GM19043 (cell line): ENCODE data around the gene DHRS9.

ENCODE experiments used
- ATAC-seq: cut with Tn5 transposase; IDR thresholded peaks from one replicate; pipeline ENCODE4 v1.9.1; 2021; ENCODE audit warnings: low read depth; ENCODE audit not compliant: unreplicated experiment

DHRS9 gene

DNA sequence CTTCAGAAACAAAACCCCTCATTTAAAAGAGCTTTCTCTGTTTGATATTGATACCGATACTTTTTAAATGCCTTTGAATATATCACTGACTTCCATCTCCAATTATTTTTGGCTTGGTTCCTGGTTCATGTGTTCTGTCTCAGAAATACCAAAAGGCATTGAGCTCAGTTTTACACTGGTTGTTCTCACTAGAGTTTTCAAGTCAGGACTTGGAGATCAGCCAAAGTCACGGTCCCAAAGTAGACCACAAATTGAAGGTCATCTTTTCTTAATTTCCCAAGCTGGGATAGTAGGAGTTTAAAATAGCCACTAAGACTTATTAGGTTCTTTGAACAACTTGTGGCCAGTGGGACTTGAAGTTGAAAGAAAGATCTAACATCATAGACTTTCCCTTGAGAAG lies 24.2 kb downstream of the DHRS9 start:
- ATAC-seq, result no peak

DNA sequence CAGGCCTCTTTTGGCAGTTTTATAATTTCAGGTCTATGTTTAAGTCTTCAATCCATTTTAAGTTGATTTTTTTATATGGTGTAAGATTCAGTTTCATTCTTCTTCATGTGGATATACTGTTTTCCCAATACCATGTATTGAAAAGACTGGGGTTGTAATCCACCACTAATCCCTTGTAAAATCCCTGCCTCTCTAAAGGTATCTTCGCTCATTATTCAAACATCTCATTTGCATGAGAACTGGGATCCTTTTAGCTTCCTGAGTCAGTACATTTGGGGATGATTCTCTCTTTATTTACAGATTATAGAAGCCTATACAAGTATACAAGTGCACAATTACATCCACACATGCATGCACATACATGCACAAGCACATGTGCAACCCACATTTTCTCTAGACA lies 25.3 kb downstream of the DHRS9 start:
- no peak for ATAC-seq

DNA sequence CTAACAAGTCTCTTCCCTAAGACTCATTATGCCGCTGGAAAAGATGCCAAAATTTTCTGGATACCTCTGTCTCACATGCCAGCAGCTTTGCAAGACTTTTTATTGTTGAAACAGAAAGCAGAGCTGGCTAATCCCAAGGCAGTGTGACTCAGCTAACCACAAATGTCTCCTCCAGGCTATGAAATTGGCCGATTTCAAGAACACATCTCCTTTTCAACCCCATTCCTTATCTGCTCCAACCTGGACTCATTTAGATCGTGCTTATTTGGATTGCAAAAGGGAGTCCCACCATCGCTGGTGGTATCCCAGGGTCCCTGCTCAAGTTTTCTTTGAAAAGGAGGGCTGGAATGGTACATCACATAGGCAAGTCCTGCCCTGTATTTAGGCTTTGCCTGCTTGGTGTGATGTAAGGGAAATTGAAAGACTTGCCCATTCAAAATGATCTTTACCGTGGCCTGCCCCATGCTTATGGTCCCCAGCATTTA lies 26.3 kb downstream of the DHRS9 start:
- no peak for ATAC-seq

DNA sequence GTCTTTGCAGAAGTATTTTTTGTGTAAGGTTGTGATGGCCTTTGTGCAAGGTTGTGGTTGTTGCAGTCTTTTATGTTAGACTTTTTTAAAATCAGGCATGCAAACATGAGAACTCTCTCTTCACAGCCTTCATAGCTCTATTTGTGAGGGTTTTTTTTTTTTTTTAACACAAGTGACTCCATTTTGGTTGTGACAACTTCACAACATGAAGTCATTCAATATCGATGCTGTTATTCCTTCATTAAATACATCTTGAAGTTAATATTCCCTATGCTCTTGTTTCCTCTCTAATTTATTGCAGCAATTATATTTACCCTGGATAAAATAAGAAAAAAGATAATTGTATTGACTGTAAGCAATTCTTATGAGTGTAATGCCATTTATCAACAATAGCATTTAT lies 35.5 kb downstream of the DHRS9 start:
- ATAC-seq, result no peak

DNA sequence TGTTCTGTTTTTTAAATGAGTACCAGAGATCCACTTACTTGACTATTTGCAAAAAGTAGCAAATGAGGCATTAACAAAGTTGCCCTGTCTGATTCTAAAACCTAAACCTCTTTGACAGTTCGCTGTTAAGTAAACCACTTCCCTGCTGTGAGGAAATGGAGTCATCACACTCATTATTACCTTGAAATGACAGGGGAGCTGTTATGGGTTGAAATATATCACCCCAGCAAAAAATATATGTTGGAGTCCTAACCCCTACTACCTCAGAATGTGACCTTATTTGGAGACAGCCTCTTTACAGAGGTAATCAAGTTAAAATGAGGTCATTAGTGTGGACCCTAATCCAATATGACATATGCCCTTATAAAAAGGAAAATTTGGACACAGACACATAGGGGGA lies 36.1 kb downstream of the DHRS9 start:
- no peak for ATAC-seq

DNA sequence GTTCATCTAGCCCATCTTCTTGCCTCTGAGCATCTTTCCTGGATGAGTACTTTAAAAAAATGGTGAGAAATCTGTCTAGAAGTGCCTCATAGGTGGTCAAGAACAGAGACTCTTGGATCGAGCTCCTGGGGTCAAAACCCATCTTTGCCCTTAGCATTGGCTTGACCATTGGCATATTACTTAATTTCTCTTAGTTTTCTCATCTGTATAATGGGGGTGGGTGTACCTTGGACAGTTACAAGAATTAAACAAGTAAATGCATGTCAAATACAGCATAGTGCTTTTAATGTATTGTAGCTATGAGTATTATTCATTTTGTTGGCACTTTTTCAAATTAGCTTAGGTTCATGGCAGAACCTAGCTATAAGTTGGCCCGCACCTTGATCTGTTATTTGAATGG lies 36.8 kb downstream of the DHRS9 start:
- ATAC-seq, result no peak

DNA sequence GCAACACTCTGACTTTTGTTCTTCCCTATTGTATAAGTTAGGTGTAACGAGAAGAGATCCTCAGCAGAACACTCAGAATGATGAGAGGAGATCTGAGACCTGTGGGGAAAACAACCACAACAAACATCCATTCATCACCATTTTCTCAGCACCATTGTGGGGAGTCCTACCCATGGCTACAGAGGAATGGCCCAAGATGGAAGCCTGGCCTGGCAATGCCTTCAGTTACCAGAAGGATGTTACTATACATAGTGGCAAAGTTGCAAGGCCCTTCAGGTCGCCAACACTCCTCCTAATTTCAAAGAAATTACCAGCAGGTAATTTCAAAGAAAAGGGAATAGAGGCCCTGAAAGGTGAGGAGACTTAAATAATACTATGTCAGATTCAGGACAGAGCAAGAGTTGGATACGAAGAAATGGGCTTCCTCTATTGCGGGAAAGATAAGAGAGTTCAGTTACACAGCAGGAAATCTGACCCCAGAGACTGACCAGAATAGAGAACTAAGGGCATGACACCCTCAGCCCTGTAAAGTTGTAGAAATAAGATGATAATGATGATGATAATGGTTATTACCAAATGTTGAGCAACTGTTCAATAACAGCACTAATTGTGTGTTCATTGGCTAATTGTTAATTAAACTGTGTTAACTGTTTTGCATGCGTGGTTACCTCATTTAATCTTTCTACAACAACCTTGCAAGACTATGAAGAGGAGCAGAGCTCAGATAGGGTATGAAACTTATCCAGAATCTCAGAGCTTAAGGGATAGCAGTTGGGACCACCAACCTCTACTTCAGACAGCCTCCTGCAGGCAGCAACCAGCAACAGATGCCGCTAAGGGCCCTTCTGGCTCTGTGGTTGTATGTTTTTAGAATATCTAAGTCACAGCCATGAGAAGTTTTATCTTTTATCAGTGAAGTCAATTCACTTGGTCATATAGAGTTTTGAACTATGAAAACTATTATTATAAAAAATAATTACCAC lies 37.5 kb downstream of the DHRS9 start:
- no peak for ATAC-seq

DNA sequence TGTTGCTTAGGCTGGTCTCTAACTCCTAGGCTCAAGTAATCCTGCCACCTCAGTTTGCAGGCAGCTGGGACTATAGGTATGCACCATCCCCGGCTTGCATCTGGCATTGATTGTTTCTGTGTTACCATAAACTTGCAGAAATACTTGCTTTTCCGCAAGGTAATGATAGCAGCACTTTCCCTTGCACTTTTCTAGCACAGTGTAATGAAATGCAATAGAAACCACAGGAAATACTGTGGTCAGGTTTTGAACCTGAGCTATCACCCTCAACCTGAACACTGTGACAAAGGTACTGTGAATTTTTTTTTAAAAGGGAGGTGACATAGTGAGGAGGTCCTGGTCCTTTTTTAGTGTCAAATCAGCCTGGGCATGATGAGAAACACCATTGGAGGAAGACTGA lies 38.3 kb downstream of the DHRS9 start:
- peak; percentile 89 for ATAC-seq

DNA sequence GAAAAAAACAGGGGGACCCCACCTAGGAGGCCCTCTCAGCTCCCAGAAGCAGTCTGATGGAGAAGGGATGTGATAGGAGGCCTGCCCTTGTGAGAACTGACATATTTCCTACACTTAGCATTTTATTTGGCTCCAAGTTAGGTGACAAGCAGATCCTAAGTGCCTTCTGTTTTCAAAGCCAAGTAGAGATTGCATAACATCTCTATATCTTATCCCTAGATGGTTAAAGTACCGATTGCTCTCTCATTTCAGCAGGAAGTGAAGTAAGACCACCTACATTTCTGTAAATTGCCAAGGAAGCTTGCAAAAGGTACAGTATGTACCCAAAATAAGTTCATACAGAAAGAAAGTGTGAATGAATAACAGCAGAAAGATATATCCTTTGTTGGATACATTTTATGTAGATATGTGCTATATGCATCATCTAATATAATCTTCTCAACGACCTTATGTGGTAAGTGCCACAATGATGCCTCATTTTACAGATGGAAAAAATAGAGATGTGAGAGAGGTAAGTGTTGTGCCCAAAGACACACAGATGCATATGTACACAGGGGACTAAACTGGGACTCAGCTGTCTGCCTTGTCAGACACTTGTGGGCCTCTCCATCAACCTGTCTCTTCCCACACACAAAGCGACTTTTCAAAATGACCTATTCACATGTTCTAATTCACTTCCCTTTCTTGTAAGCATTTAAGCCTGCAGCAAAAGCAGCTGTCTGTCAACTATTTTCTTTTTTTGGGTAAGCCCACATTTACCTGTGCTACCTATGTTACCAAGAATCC lies 38.9 kb downstream of the DHRS9 start:
- ATAC-seq, result no peak

DNA sequence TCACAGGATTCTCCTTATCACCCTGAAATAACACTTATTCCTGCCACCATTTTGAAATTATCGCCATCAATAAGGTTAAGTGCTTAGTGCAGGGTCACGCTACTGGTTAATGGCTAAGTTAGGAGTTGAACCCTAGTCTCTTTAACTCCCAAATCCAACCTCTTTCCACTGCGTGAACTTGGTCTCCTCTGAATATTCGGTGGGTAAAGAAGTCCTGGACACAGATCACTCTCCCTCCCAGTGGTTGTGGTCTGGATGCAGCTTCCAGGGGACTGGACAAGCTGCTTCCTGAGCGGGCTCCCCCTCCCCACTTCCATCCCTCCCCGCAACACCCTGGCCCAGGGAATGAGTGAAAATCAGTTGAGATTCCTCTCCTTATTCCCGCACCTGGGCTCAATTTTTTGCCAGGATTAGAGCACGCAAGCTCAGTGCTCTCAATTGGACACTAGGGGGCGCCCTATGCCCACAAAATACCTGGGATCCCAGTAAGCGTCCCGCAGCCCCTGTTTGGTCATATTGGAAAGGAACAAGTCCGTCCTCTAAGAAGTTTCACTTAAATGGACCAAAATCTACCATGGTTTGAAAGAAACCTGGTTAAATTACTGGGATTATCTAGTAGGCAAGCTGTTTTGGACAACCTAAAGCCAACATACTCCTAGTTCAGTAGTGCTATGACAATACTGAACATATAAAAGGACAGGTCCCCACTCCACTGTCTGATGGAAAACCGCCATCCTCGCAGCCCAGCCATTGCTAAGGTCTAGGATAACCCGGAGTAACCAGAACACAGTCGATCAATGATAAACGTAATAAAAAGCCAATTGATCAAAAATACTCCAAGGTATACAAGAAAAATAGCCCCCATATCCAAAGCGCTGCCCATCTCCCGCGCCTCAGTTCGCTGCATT lies 40.4 kb downstream of the DHRS9 start:
- ATAC-seq, result peak; percentile 48

DNA sequence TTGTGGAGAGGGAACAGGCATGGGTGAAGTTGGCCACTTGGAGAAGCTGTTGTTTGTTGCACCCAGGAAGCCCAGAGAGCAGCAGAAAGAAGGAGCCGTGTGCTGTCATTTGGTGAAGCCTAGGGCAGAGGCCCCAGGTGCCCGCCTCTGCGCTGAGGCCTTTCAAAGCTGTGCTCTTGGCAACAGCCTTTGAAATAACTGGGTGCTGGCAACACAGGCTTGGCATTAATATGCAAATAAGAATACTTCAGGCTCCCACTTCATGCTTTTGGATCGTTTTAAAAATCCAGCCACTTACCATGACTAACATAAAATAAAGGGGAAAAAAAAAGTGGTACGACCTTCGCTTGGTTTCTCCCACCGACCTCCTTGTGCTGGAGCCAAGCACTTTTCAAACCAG lies 41.1 kb downstream of the DHRS9 start:
- ATAC-seq, result no peak

DNA sequence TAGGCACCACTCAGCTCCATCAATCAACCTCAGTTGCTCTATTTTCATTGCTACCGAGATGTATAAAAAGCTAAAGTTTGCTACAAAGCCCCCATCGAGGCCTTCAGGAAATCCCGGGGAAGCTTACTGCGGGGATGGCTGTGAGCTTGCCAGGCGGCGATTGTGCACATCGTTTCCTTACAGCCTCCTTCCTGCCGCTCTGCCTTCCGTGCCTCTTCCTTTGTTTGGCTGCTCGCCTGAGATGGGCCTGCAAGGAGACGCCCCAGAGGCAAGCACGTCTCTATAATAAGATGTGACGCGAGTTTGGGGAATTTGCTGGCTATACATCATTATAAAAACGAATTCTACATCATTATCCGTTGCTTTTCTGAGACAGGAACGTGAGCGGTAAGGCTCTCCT lies 41.6 kb downstream of the DHRS9 start:
- ATAC-seq, result no peak

DNA sequence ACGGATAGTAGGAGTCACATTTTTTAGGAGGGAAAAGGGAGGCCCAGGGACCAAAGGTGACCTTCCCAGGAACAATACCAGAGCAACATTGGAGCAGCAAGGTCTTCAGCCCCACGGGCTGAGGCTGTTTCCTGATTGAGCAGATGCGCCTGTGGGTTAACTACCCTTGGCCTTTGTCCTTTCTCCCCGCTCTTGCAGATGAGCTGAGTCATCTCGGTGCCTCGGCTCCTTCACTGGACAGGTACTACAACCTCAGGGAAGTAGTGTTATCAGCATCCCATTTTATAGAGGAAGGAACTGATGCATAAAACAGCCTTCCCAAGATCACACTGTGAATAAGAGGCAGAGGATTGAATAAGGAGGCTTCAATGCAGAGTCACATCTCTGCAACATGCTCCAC lies 43.5 kb downstream of the DHRS9 start:
- ATAC-seq, result no peak

DNA sequence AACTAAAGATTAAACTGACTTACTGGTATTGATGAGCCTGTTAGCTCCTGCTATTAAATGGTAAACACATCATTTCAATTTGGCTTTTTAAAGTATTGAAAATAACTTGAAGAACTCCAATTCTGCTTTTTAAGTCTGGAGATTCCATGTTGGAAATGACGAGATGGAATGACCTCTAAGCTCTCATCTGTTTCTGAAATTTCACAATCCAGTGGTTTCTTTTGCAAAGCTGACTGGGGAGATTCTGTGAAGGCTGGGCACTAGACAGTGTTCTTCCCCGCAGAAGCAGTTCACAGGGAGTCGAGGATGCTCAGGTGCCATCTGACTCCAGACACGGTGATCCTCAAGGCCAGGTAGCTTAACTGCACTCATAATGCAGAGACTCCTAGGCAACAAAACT lies 44.7 kb downstream of the DHRS9 start:
- ATAC-seq, result no peak

DNA sequence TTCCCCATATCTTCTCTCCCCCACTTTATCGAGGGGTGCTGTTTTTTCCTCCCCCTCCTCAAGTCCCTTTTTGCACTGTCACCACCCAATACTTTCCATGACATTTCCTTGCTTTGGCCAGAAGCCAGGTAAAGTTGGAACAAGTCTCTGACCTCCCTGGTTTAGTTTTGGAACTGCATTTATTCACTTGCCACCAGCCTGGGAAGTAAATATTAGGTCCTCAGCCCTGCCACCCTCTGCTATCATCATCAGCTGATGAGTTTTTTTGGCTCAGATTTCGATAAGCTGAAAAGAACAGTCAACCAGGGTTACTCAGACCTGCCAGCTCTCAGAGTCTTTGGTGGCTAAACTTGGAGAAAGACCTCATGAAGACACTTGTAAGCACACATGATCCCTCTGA lies 47.0 kb downstream of the DHRS9 start:
- ATAC-seq, result no peak

DNA sequence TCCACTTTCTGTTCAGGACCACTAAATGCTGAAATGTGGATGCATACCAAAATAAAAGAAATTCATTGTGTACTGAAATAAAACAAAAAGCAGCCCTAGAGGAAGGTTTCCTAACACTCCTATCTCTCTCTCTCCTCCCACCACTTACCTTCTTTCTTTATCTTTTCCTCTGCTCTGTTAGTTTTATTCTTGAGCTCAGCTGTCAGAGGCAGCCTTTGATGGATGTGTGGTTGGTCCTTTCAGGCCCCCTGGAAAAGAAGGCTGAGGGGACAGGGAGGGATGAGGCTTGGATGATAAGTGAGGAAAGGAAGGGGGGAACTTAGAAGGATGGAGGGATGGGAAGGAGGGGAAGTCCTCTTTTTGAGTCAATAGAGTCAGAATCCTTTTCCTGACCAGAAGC lies 47.6 kb downstream of the DHRS9 start:
- no peak for ATAC-seq

DNA sequence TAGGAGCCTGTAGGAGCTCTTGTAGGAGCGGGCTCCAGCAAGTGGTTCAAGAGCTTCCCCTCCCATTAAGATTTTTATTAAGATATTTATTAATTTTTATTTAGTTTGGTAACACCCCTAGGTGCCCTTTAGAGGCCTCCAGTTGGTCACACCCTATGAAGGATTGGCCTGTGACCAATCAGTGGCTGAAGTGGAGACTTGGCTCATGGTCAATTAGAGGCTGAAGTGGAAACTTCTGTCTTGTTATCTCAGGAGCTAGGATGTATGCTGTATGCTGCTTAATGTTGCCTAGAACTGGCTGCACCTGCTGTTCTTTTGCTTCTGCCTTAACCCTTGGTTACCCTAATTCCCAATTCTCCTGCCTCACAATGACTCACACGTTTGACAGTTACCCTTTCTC lies 48.7 kb downstream of the DHRS9 start:
- ATAC-seq, result no peak

DNA sequence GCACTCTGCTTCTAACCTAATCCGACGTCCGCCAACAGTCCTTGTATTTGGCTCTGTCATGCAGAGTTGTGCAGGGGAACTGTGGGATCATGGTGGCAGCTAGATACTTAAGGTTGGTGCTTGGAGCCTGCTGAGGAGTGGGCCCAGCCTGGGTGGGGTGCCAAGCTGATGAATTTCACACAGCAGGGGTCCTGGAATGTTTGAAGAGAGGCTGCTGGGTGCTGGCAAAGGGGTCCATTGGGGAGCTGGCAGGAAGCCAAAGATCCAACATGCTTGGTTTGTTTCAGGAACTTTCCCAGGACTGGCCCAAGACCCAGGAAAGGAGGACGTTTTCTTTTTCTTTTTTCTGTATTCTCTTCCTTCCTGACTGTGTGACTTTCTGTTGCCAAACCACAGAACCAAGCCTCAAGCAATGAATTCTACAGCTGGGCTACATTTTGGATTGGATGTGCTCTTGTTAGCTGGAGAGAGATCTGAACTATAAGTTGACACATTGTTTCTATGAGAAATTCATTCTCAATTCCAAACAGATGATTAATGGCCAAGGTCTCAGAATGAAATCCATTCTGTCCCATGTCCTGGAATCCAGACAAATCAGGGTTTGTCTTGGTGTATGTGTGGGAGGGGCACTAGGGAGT lies 49.9 kb downstream of the DHRS9 start:
- no peak for ATAC-seq

DNA sequence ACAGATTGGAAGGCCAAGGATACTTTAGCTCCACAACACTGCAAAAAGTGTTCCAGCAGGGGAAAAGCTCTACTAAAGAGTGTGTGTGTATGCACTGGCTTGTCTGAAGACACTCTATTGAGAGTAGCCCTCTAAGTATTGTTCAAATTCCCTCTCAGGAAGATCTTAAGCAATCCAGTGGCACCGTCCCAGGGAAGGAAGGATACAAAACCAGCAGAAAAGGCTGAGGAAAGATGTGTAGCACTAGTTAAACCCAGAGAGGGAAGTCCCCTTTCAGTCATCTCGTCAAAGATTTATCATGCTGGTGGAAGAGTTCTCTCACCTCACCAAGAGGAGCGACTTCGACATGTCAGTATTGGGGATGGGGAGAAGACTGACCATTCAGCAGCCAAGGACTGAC lies 50.5 kb downstream of the DHRS9 start:
- no peak for ATAC-seq

DNA sequence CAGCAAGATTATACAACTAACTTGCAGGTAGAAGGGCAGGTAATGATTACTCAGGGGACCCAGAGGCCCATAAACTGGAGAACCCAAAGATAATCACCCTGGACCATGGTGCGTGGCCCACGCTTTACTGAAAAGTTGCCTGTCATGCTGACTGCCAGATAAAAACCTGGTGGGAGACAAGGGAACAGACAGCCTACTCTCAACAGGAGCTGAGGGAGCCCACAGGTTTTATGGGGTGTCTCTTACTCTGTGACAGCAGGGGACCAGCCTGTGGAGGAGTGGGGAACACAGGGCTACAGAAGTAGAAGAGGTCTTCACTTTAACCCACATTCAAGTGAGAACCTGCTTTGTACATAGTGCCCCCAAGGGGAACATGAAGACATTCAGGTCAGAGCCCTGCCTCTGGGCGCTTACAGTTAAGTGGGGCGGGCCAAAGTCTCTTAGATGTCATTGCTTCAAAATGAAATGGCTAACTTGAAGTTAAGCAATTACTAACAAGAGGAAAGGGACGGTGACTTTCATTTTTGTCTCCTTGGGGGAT lies 60.4 kb downstream of the DHRS9 start:
- no peak for ATAC-seq
